Colonic mucosa (tissue), 4 donors: Measurements from ENCODE around the gene PTK7. TPM values are rescaled to one million over a fixed set of nuclear protein-coding genes. Genes with fewer than 3 reads are reported as not detected.

Source experiments
- DNase-seq: peaks from one replicate; pipeline ENCODE4 v3.0.0-alpha.2; 2020
- H3K27ac ChIP-seq: fragments of 200-600 bp; one replicate; pipeline ENCODE4 v1.8.0; 2021
- H3K27me3 ChIP-seq: fragments of 200-600 bp; one replicate; pipeline ENCODE4 v1.8.0; 2021
- H3K36me3 ChIP-seq: fragments of 200-600 bp; one replicate; pipeline ENCODE4 v1.8.0; 2021
- H3K4me1 ChIP-seq: fragments of 200-600 bp; one replicate; pipeline ENCODE4 v1.8.0; 2021; ENCODE audit warnings: mild to moderate bottlenecking
- H3K4me3 ChIP-seq: fragments of 200-600 bp; one replicate; pipeline ENCODE4 v1.8.0; 2021
- H3K9ac ChIP-seq, 2 donors: one replicate each; pipeline ENCODE4 v1.7.0; 2013; ENCODE audit warnings: control low read depth in 2 of 2, low read depth in 2 of 2, low read length in 2 of 2
- H3K9me3 ChIP-seq: fragments of 200-600 bp; one replicate; pipeline ENCODE4 v1.8.0; 2021
- intact Hi-C: fragments of 100-400 bp; cut with DNase I; formaldehyde crosslinking; loops from one replicate; pipeline ENCODE4 v1.14.1; 2022
- total RNA-seq, 2 donors: library from RNA; stranded (reverse); fragmentation: NEBNext Ultra II Directional in 1 of 2; extraction: Animal tissue kit (Norgen Biotek cat#: 25700) in 1 of 2; gene quantifications; one replicate each; pipeline ENCODE4 v1.2.1, GENCODE V29; 2021
- TF ChIP-seq, protein P1 (sequence below): fragments of 200-600 bp; IDR thresholded peaks from one replicate; pipeline ENCODE4 v1.8.0; 2022; ENCODE audit warnings: antibody characterized with exemption, mild to moderate bottlenecking
- donor health status: healthy.
- donor health status: DM: no; HTN: no; CAD: no.
- donor health status: DM: no; HTN: no; CAD: no.

The PTK7 gene
- total RNA-seq, 2 donors from 2014 or later, result 15.1 to 15.9 TPM

DNA sequence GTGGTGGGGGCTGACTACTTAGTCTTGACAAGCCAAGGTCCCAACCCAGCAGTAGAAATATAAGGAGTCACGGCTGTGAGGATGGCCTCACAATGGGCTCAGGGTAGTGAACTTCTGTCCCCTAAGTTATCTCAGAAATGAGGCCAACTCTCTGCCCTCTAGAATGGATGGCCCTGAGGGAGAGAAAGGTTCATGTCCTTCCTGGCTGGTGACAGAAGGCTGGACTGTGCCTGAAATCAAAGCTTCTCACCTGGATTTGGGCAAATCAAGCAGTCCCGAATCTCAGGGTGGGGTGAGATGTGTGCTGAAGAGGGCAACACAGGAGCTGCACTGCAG lies 42.0 kb upstream of the PTK7 start:
- H3K9ac ChIP-seq, result no peak overlapping the region
- no peaks in the 10 kb centered on the region for H3K27me3 ChIP-seq
- no peak for DNase-seq
- H3K36me3 ChIP-seq, result peaks cover 8% of the 10 kb centered on the region
- H3K9me3 ChIP-seq, result no peaks in the 10 kb centered on the region
- H3K4me3 ChIP-seq, result no peak overlapping the region
- intact Hi-C loops, result no loop called here
- no peaks in the 10 kb centered on the region for H3K4me1 ChIP-seq
- TF ChIP-seq, protein P1, sequence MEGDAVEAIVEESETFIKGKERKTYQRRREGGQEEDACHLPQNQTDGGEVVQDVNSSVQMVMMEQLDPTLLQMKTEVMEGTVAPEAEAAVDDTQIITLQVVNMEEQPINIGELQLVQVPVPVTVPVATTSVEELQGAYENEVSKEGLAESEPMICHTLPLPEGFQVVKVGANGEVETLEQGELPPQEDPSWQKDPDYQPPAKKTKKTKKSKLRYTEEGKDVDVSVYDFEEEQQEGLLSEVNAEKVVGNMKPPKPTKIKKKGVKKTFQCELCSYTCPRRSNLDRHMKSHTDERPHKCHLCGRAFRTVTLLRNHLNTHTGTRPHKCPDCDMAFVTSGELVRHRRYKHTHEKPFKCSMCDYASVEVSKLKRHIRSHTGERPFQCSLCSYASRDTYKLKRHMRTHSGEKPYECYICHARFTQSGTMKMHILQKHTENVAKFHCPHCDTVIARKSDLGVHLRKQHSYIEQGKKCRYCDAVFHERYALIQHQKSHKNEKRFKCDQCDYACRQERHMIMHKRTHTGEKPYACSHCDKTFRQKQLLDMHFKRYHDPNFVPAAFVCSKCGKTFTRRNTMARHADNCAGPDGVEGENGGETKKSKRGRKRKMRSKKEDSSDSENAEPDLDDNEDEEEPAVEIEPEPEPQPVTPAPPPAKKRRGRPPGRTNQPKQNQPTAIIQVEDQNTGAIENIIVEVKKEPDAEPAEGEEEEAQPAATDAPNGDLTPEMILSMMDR, result no peak
- no peak overlapping the region for H3K27ac ChIP-seq

DNA sequence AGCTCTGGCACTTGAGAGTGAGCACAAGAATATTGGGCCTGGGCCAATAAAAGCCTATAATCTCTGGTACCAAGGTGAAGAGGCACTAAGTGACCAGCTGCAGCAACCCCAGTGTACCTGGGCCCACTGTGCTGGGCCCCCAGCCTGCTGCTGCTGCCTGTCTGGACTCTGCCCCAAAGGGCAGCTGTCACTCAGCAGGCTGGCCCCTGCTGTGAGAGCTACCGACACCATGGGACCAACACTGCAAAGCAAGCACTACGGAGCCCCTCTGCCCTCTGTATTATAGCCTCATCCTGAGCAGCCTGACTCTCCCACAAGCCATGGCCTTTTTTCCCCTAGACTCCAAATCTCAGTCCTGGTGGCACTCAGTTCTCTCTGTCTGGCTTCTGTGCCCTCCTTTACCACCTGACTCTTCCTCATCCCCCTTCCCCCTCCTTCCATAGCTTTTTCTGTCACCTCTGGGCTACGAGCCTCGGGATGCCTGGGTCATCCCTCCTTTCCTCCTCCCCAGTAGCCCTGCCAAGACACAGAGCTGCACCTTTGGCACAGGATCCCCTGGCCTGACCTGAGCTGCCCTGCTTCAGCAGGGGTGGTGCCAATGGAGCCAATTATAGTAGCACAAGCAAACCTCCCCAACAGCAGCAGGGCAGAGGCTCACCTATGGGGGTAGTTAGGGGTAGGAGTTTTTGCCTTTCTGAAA lies 40.5 kb upstream of the PTK7 start:
- no peaks in the 10 kb centered on the region for H3K9me3 ChIP-seq
- intact Hi-C loops, result no loop called here
- no peaks in the 10 kb centered on the region for H3K27me3 ChIP-seq
- no peak for DNase-seq
- H3K27ac ChIP-seq, result no peak overlapping the region
- H3K4me1 ChIP-seq, result no peaks in the 10 kb centered on the region
- no peaks in the 10 kb centered on the region for H3K36me3 ChIP-seq
- no peak overlapping the region for H3K4me3 ChIP-seq
- no peak overlapping the region for H3K9ac ChIP-seq
- TF ChIP-seq, protein P1, result no peak

DNA sequence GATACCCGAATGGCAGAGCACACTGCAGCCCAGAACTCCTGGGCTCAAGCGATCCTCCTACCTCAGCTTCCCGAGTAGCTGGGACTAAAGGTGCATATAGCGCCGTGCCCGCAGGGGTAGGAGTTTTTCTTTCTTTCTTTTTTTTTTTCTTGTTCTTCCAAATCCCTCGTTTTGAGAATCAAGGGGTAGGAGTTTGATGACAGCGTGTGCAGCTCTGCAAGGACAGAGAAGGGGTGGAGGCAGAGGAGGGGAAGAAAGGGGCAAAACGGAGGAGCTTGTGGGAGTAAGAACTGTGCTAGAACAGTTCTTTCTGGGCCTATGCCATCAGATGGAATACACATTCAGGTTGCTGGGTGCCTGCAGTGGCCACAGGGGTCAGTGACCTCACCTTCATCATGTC lies 39.4 kb upstream of the PTK7 start:
- Histone ChIP-seq H3K9me3 (no peaks in the 10 kb centered on the region), H3K9ac (no peak overlapping the region), H3K36me3 (no peaks in the 10 kb centered on the region), H3K4me3 (no peak overlapping the region), H3K27me3 (no peaks in the 10 kb centered on the region), H3K27ac (no peak overlapping the region), H3K4me1 (no peaks in the 10 kb centered on the region)
- DNase-seq, result no peak
- TF ChIP-seq, protein P1, result no peak
- intact Hi-C loops, result no loop called here

DNA sequence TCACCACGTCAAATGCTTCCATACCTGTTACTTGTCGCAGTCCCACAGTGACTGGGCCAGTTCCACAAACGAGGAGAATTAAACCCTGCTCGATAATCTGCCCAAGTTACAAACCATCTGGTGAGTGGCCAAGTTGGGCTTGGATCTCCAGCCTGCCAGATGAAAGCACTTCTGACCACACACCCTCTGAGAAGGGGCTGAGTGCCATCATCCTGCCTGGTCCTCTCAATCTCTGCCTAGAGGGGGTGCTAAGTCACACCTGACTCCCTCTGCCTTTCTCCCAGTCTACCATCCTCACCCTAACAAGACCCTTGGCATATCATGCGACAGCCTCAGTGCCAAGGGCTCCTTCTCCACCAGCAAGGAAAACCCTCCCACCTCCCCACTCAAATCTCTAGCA lies 38.9 kb upstream of the PTK7 start:
- no peak overlapping the region for H3K27ac ChIP-seq
- DNase-seq, result no peak
- no peak overlapping the region for H3K9ac ChIP-seq
- no peaks in the 10 kb centered on the region for H3K9me3 ChIP-seq
- H3K27me3 ChIP-seq, result no peaks in the 10 kb centered on the region
- intact Hi-C loops, result no loop called here
- no peak overlapping the region for H3K4me3 ChIP-seq
- no peaks in the 10 kb centered on the region for H3K36me3 ChIP-seq
- TF ChIP-seq, protein P1, result no peak
- no peaks in the 10 kb centered on the region for H3K4me1 ChIP-seq

DNA sequence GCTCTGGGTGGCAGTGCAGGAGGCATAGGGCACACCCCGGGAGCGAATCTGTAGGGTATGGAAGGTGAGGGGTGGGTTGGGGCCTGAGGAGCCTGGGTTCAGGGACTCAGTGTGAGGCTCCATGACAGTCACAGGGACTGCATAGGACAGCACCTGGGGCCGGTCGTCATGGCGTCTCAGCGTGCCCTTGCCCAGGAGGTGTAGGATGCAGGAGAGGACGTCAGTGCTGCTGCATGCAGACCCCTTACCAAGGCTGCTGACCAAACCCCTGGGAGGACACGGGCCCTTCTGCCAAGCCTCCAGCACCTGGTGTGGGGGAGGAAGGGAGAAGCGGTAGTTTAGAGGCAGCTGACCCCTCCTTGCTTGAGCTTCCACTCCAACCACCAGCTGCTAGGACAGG lies 38.4 kb upstream of the PTK7 start:
- Histone ChIP-seq H3K27me3 (no peaks in the 10 kb centered on the region), H3K4me1 (no peaks in the 10 kb centered on the region), H3K27ac (no peak overlapping the region), H3K9ac (no peak overlapping the region), H3K9me3 (no peaks in the 10 kb centered on the region), H3K4me3 (no peak overlapping the region), H3K36me3 (no peaks in the 10 kb centered on the region)
- intact Hi-C loops, result no loop called here
- DNase-seq, result no peak
- TF ChIP-seq, protein P1, result no peak
